ENCODE measurements around the gene CTU2. TPM values are rescaled to one million over a fixed set of nuclear protein-coding genes. Genes with fewer than 3 reads are reported as not detected.

CTU2 gene
- total RNA-seq, 1 donor from 2014 or later = 8.3 TPM

- ATAC-seq (no peak), DNase-seq (ENCODE audit: low spot score) (no peak)
These were observed 10.6 kb upstream of the CTU2 start for GRCh38 chr16:88695753-88696152.

DNA sequence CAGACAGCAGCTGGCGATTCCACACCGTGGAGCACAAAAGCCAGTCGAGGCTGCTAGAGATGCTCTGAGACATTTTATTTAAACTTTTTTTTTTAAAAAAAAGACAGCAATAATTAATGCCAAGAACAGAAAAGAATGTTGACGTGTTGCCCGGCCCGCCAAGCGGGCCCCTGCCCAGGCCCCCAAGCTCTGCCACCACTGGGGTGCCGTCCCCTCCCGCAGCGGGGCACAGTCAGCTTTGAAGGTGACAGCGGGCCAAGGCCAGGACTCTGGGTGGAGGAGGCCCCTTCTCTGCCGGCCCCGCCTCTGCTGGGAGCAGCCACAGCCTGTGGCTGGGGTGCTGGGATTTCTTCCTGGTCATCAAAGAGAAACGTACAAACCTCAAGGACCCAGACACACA, 9.9 kb upstream of the CTU2 start:
- DNase-seq (ENCODE audit: low spot score) (no peak), ATAC-seq (no peak)

- DNase-seq (ENCODE audit: low spot score) = no peak
- ATAC-seq = peak; percentile 12
These were observed 9.0 kb upstream of the CTU2 start for GRCh38 chr16:88697116-88697830.

GRCh38 chr16:88697831-88698615, 8.3 kb upstream of the CTU2 start:
- DNase-seq (ENCODE audit: low spot score) (no peak), ATAC-seq (peak; percentile 37)

GRCh38 chr16:88698646-88699045, 7.7 kb upstream of the CTU2 start:
- ATAC-seq (no peak), DNase-seq (ENCODE audit: low spot score) (no peak)

DNA sequence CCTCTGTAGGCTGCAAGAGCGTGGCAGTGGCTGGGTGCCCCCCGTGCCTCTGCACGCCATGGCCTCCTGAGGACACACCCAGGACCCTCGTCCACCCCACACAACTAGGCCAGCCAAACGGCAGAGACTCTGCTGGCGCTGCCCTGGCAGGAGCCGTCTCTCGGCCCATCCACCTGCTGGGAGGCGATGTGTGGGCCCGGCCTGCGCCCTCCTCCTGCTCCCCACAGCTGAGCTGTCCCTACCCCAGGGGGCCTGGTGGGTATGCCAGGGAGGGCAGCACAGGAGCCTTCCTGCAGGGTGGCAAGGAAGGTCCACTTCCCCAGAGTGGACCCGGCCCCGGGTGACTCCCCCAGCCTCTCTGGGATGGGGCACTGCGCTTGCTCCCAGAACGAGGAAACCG, 7.1 kb upstream of the CTU2 start:
- ATAC-seq (no peak), DNase-seq (ENCODE audit: low spot score) (no peak)

GRCh38 chr16:88700322-88700635, 6.0 kb upstream of the CTU2 start:
- no peak for DNase-seq (ENCODE audit: low spot score)
- ATAC-seq = no peak

GRCh38 chr16:88700636-88701482, 5.4 kb upstream of the CTU2 start:
- peak; percentile 62 for ATAC-seq
- DNase-seq (ENCODE audit: low spot score) = peak; percentile 82

- no peak for ATAC-seq
- DNase-seq (ENCODE audit: low spot score) = no peak
These were observed 4.5 kb upstream of the CTU2 start for GRCh38 chr16:88701581-88702370.

DNA sequence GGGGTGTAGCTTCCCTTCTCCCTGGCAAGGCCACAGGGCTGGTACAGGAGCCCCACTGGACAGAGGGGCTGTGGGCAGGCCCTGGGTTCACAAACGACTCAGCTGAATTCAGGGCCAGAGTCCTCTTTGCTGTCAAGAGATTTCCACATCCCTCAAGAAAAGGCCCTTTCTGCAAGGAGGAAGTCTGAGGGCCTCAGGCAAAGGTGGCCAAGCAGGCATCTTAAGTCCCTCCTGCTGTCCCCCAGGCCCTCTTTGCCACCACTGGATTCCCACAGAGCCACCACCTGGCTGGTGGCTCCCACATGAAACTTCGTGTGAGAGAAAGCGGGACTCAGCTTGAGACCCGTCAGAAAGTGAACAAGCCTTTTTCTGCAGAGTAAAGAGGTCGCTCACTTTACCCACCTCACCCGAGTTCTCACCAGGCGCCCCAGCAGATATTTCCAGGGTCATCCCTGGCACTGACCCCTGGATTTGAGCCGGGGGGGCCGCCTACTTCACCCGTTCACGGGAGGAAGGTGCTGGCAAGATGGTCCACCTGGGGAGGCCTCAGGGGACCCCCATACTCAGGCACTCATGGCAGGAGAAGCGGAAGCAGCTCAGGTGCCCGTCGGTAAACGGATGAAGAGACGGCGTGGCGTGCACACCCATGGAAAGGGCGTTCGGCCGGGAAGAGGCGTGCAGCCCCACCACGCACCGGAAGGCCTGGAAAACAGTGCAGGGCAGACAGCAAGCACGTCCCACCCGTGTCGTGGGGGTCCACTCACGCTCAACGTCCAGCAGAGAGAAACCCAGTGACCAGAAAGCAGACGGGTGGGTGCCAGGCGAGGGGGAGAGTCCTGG, 3.7 kb upstream of the CTU2 start:
- DNase-seq (ENCODE audit: low spot score) (no peak), ATAC-seq (no peak)

- ATAC-seq (no peak), DNase-seq (ENCODE audit: low spot score) (no peak)
These were observed 2.6 kb upstream of the CTU2 start for GRCh38 chr16:88703486-88704309.

DNA sequence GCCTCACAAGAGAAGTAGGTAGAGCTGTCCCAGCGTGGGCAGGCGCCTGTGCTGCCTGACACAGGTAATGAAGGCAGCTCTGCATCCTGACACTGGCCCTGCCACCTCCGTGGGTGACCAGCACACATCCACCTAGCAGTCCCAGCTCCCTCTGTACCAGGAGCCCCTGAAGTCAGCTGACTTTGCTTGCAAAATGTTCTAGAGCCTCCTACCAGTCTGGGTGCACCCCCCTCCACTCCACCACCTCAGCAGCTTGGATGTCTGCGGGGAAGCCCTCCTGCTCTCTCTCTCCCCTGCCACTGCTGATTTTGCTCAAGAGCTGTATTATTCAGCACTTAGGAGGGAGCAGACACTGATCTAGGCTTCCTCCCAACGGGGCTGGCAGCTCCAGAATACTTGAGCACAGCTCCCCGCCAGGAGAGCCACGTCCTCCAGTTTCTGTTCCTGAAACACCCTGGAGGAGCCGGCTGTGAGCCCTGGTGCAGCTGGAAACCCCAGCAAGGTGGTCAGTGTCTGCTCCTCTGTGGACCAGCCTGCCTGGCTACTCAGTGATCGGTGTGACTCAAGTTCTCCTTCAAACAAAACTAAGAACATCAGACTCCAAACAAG, 1.1 kb upstream of the CTU2 start:
- no peak for DNase-seq (ENCODE audit: low spot score)
- ATAC-seq = no peak

DNA sequence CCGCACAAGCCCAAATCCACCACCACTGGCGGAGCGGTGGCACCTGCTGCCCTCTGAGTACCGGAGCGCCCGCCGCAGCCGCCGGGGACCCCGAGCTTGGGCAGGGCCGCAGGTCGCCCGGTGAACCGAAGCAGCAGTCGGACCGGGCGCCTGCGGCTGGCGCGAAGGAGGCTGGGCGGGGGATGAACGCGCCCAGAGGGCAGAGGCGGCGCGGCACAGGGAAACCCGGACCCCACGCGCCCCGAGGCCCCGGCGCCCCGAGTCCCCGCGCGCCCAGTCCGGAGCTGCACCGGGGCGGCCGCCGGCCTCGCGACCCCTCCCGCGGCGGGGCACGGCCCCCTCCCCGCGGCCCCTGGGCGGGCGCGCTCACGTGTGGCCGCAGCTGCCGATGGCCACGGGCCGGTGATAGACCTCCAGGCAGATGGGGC, 488 bp upstream of the CTU2 start:
- peak; percentile 36 for ATAC-seq
- DNase-seq (ENCODE audit: low spot score) = no peak

GRCh38 chr16:88706965-88707826, 893 bp downstream of the CTU2 start:
- no peak for DNase-seq (ENCODE audit: low spot score)
- no peak for ATAC-seq

DNA sequence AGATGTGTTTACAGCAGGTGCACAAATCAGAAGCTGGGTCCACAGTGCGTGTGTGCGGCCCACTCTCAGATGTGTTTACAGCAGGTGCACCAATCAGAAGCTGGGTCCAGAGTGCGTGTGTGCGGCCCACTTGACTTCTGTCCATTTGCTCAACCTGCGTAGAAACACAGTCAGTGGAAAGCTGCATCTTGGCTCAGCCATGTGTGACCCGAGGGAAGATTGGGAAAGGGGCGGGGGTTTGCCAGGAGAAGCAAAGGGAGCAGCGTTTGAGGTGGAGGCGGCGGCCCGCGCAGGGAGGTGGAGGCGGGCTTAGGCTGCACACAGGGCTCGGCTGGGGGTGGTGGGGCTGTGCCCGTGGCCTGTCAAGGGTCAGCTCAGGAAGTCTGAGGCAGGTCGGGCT, 4.3 kb downstream of the CTU2 start:
- ATAC-seq = no peak

GRCh38 chr16:88711750-88712340, 5.5 kb downstream of the CTU2 start:
- ATAC-seq (no peak), DNase-seq (ENCODE audit: low spot score) (no peak)

More for the DNA sequence above, 4.3 kb downstream of the CTU2 start:
- no peak for DNase-seq (ENCODE audit: low spot score)

- ATAC-seq = no peak
These were observed 6.2 kb downstream of the CTU2 start for GRCh38 chr16:88712362-88712979.

More at GRCh38 chr16:88712362-88712979, 6.2 kb downstream of the CTU2 start:
- no peak for DNase-seq (ENCODE audit: low spot score)
